SU-DHL-6 (cell line): ENCODE data around the gene LRRC10.

Experiments used
- H2AFZ ChIP-seq: fragments of 200-600 bp; sonication (generic); 2 replicates; pipeline ENCODE4 v1.6.1; 2014; ENCODE audit warnings: low read depth, mild to moderate bottlenecking, moderate library complexity, mixed read lengths, antibody characterized with exemption, low read length; ENCODE audit not compliant: severe bottlenecking
- H3F3A ChIP-seq: fragments of 200-600 bp; shearing (Covaris generic); 2 replicates; pipeline ENCODE4 v1.6.0; 2016; ENCODE audit warnings: antibody characterized with exemption, mild to moderate bottlenecking; ENCODE audit not compliant: insufficient read depth
- H3K27ac ChIP-seq: fragments of 200-600 bp; sonication (generic); 2 replicates; pipeline ENCODE4 v1.5.1; 2016; ENCODE audit warnings: low read depth, mild to moderate bottlenecking, low read length, moderate library complexity, mixed read lengths
- H3K27me3 ChIP-seq: fragments of 200-600 bp; sonication (generic), shearing (Covaris generic); 2 replicates; pipeline ENCODE4 v1.6.0; 2014; ENCODE audit warnings: mild to moderate bottlenecking, low read length
- H3K36me3 ChIP-seq: fragments of 200-600 bp; sonication (generic); 2 replicates; pipeline ENCODE4 v1.6.1; 2014; ENCODE audit warnings: mild to moderate bottlenecking, low read length, mixed read lengths
- H3K4me2 ChIP-seq: fragments of 300-600, 200-600 bp; shearing (Covaris generic), sonication (generic); 2 replicates; pipeline ENCODE4 v1.6.0; 2014; ENCODE audit warnings: low read length, low read depth, mild to moderate bottlenecking; ENCODE audit not compliant: poor library complexity, severe bottlenecking
- H3K4me3 ChIP-seq: fragments of 200-600 bp; sonication (generic); 2 replicates; pipeline ENCODE4 v1.5.1; 2014; ENCODE audit warnings: antibody characterized with exemption, low read length, mild to moderate bottlenecking, mixed read lengths; ENCODE audit not compliant: insufficient read depth, poor library complexity, severe bottlenecking
- H3K79me2 ChIP-seq: fragments of 200-600 bp; sonication (generic); 2 replicates; pipeline ENCODE4 v1.6.1; 2014; ENCODE audit warnings: mild to moderate bottlenecking, low read length, moderate library complexity; ENCODE audit not compliant: insufficient read depth
- H3K9ac ChIP-seq: fragments of 200-600 bp; sonication (generic); 2 replicates; pipeline ENCODE4 v1.7.0; 2014; ENCODE audit warnings: mild to moderate bottlenecking, low read length
- H3K9me2 ChIP-seq: fragments of 200-600 bp; sonication (generic); replicated peaks from 2 replicates; pipeline ENCODE4 v1.6.1; 2014; ENCODE audit warnings: low read length; ENCODE audit not compliant: insufficient read depth
- H3K9me3 ChIP-seq: fragments of 200-600 bp; sonication (generic); 2 replicates; pipeline ENCODE4 v1.6.1; 2014; ENCODE audit warnings: low read length, mixed read lengths; ENCODE audit not compliant: insufficient read depth
- H4K20me1 ChIP-seq: fragments of 200-600 bp; sonication (generic); 2 replicates; pipeline ENCODE4 v1.6.1; 2014; ENCODE audit warnings: low read depth, mild to moderate bottlenecking, antibody characterized with exemption, low read length, moderate library complexity, mixed read lengths
- EZH2phosphoT487 ChIP-seq: fragments of 200-600 bp; sonication (generic), shearing (Covaris generic); conservative IDR thresholded peaks from 2 replicates; pipeline ENCODE4 v1.6.1; 2018; ENCODE audit warnings: mild to moderate bottlenecking, antibody characterized with exemption, low read length, moderate library complexity, mixed read lengths
- TF ChIP-seq, protein P1 (sequence below): fragments of 200-600 bp; sonication (generic); IDR thresholded peaks from one replicate; pipeline ENCODE4 v1.5.1; 2017; ENCODE audit warnings: antibody characterized with exemption, mild to moderate bottlenecking, low read length, moderate library complexity; ENCODE audit not compliant: insufficient read depth, poor library complexity, severe bottlenecking

LRRC10 gene

GRCh38 chr12:69657376-69658137, 46.9 kb upstream of the LRRC10 start:
- Histone ChIP-seq H3K4me2 (no peak overlapping the region), H3F3A (no peaks in the 10 kb centered on the region), H3K9ac (no peak overlapping the region), H3K79me2 (no peaks in the 10 kb centered on the region), H3K4me3 (no peak overlapping the region), H3K9me3 (no peaks in the 10 kb centered on the region), H4K20me1 (no peaks in the 10 kb centered on the region), H3K27me3 (no peaks in the 10 kb centered on the region), H3K9me2 (no peaks in the 10 kb centered on the region), H2AFZ (no peak overlapping the region), H3K27ac (no peak overlapping the region), H3K36me3 (no peaks in the 10 kb centered on the region)
- no peak for TF ChIP-seq EZH2phosphoT487
- TF ChIP-seq, protein P1, sequence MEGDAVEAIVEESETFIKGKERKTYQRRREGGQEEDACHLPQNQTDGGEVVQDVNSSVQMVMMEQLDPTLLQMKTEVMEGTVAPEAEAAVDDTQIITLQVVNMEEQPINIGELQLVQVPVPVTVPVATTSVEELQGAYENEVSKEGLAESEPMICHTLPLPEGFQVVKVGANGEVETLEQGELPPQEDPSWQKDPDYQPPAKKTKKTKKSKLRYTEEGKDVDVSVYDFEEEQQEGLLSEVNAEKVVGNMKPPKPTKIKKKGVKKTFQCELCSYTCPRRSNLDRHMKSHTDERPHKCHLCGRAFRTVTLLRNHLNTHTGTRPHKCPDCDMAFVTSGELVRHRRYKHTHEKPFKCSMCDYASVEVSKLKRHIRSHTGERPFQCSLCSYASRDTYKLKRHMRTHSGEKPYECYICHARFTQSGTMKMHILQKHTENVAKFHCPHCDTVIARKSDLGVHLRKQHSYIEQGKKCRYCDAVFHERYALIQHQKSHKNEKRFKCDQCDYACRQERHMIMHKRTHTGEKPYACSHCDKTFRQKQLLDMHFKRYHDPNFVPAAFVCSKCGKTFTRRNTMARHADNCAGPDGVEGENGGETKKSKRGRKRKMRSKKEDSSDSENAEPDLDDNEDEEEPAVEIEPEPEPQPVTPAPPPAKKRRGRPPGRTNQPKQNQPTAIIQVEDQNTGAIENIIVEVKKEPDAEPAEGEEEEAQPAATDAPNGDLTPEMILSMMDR = no peak

GRCh38 chr12:69655616-69656340, 45.1 kb upstream of the LRRC10 start:
- no peaks in the 10 kb centered on the region for H3F3A ChIP-seq
- TF ChIP-seq EZH2phosphoT487 = no peak
- TF ChIP-seq, protein P1 = no peak
- H3K4me2 ChIP-seq = no peak overlapping the region
- no peak overlapping the region for H2AFZ ChIP-seq
- no peaks in the 10 kb centered on the region for H3K9me2 ChIP-seq
- no peaks in the 10 kb centered on the region for H3K27me3 ChIP-seq
- H3K36me3 ChIP-seq = no peaks in the 10 kb centered on the region
- H3K9me3 ChIP-seq = no peaks in the 10 kb centered on the region
- no peak overlapping the region for H3K9ac ChIP-seq
- no peaks in the 10 kb centered on the region for H4K20me1 ChIP-seq
- no peaks in the 10 kb centered on the region for H3K79me2 ChIP-seq
- H3K4me3 ChIP-seq = no peak overlapping the region
- no peak overlapping the region for H3K27ac ChIP-seq

- Histone ChIP-seq H3K79me2 (no peaks in the 10 kb centered on the region), H3K36me3 (no peaks in the 10 kb centered on the region), H4K20me1 (no peaks in the 10 kb centered on the region), H3K9me2 (no peaks in the 10 kb centered on the region), H2AFZ (no peak overlapping the region), H3K9me3 (no peaks in the 10 kb centered on the region), H3K27ac (no peak overlapping the region), H3F3A (no peaks in the 10 kb centered on the region), H3K27me3 (no peaks in the 10 kb centered on the region), H3K4me2 (no peak overlapping the region), H3K9ac (no peak overlapping the region), H3K4me3 (no peak overlapping the region)
- TF ChIP-seq EZH2phosphoT487 = no peak
- TF ChIP-seq, protein P1 = no peak
Measured at GRCh38 chr12:69653703-69654102, 43.0 kb upstream of the LRRC10 start.
